GM10266 (cell line): ENCODE data around the gene GALNT9.

Experiments used
- DNase-seq: peaks from one replicate; pipeline ENCODE4 v3.0.0; 2012; ENCODE audit errors: extremely low spot score
- TF ChIP-seq, protein P1 (sequence below): IDR thresholded peaks from 2 replicates; pipeline ENCODE4 v1.5.1; 2012; ENCODE audit warnings: mild to moderate bottlenecking, low read depth; ENCODE audit not compliant: control insufficient read depth, insufficient read depth; ENCODE audit errors: missing control alignments

GALNT9 gene

DNA sequence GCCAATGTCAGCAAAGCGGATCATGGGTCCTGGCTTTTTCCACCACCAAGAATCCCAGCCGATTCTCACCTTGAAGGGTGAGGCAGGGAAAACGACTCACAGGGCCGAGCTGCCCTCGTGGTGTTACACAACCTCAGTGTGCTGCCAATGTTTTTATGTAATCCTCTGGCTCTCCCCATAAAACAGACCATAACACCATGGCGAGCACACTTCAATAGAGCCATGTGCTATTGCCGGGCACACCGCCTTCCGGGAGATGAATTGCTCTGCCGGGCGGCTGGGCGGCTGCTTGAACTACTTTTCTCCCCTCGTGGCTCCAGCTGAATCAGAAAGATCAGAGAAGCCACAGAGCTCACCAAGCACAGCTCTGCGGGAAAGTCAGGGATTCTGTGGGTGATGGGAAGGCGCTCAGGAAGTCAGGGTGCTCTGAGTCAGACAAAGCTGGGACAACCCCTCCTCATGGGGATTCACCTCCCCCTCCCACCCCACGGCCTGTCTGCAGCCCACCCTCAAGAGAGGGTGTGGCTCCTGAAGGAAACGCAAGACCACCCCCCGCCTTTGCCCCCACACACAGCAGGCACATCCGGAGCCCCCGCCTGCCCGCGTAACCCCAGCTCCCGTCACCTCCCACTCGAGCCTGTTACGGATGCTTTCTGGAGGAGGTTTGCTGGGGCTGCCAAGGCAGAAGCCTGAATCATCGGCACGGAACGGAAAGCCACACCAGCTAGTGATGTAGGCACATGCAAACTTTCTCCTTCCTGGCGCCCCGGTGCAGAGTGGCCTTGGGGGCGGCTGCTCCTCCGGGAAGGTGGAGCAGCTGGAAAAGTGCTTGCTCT is 1.8 kb downstream of the GALNT9 start:
- DNase-seq = no peak
- TF ChIP-seq, protein P1, sequence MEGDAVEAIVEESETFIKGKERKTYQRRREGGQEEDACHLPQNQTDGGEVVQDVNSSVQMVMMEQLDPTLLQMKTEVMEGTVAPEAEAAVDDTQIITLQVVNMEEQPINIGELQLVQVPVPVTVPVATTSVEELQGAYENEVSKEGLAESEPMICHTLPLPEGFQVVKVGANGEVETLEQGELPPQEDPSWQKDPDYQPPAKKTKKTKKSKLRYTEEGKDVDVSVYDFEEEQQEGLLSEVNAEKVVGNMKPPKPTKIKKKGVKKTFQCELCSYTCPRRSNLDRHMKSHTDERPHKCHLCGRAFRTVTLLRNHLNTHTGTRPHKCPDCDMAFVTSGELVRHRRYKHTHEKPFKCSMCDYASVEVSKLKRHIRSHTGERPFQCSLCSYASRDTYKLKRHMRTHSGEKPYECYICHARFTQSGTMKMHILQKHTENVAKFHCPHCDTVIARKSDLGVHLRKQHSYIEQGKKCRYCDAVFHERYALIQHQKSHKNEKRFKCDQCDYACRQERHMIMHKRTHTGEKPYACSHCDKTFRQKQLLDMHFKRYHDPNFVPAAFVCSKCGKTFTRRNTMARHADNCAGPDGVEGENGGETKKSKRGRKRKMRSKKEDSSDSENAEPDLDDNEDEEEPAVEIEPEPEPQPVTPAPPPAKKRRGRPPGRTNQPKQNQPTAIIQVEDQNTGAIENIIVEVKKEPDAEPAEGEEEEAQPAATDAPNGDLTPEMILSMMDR = no peak

DNA sequence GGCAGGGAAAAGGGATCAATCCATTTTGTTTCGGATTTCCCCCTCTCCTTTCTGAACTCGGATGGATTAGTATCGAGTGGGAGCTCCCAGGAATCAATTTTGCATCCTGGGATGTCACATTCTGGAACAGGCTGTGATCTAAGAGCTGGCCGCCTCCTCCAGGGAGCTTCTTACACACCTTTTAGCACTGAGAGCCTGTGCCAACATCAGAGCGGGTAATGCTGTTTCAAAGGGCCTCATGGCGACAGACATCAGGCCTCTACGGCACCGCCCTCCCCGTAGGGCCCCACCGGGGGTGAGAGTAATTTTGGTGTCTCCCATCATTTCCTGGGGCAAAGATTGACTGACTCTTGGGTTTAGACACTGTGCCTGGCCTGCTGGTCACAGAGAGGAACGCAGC is 2.7 kb downstream of the GALNT9 start:
- TF ChIP-seq, protein P1 = no peak
- DNase-seq = no peak

DNA sequence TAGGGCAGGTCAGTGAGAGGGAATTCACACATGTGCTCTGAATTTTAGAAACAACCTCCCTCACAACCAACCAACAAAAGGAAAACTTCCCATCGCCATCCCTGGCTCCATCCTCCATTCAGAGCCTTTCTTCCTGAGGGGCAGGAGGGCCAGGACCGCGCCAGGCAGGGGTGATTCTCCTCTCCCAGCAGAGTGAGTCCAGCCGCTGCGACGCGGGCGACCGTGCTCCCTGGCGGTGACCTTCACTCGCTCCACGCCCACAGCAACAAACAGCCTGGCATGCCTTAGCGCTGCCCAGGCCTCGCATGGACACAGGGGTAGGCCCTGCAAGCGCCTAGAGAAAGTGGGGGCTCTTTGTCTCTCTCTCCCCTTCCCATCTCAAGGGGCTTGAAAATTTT is 3.7 kb downstream of the GALNT9 start:
- no peak for DNase-seq
- TF ChIP-seq, protein P1 = no peak

DNA sequence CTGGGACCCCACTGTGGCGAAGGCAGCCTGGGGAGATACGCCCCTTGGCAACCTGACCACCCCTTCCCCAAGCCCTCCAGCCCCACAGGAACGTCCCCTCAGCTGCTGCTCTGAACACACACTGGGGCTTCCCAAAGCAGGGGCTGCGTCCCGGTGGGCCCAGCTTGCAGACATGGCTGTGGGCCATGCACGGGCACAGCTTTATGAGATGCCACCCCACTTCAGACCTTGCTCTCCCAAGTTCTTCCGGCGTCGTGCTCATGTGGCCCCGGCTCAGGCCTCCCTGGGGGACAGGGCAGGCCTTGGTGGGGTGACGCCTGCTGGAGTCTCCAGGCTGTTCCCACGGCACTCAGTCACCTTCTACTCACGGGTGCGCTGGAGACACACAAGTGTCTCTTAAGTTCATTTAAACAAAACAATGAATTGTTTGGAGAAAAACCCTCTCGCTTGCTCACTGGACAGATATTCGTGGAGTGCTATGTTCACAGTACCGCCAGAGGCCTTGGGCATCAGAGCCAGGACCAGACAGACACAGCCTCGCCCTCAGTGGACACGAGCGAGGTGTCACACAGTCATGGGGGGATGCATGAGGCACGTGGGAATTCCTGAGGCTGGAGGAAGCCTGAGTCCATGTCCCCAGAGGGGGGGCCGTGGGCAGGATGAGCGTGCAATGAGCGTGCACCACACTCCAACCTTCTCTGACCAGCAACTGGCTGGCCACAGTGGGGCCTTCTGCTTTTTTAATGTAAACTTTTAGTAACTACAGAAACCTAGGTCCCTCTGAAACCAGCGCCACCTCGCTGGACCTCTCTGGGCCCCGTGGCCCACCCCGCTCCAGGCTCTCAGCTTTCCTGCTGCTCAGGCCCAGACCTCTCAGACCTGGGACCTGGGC is 4.3 kb downstream of the GALNT9 start:
- TF ChIP-seq, protein P1 = no peak
- DNase-seq = no peak

DNA sequence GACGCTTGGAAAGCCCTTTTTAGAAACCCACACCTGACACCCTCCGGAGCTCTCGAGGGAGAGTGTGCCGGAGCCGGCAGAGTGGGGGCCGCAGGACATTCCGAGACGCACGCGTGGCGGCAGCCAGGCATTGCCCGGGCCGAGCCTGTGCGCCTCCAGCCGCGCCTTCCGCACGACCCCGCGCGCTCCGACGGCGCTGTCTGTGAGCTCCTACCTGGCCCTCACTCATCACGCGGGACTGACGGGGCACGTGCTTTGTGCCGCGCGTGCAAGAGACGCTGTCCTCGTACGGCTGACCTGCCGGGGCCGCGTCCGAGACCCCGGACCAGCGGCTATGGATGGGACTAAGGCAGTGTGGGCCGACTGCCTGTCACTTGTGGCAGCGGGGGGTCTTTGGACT is 5.2 kb downstream of the GALNT9 start:
- TF ChIP-seq, protein P1 = no peak
- no peak for DNase-seq

DNA sequence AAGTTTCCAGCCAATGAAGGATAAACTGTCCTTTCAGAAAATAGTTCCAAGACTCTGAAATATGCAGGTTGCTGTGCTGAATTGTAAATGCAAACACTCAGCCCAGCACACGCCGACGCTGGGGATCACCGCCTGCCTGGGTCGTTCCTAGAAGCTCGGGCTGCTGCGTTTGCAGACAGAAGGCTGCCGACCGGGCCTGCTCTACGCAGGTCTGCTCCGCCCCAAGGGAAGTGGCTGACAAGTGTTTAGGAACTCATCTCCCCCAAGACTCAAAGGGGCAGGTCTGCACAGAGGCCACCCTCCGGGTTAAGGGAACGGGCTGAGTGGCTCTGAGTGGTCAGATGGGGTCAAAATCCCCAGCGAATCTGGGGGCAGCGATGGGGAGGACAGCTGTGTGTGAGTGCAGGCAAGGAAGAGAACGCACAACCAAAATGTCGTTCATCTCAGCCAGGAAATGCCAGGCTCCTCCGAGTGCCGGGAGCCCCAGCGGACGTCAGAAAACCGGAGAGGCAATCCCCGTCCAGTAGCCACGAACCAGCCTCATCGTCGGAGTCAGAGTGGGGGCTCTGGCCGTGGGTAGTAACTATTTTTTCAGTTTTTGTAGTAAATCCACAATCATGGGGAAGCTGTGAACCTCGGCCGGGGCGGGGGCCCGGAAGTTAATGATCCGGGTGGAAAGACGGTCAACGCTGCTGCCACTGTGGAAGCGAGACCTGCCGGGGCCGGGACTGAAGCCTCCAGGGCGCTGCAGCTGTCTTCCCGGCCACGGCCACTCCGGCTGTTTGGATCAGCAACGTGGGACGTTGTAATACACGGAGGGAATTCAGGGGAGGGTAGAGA is 6.0 kb downstream of the GALNT9 start:
- DNase-seq = no peak
- TF ChIP-seq, protein P1 = no peak
